Lung (tissue), 12 donors: Measurements from ENCODE around the gene CASP12. TPM values are rescaled to one million over a fixed set of nuclear protein-coding genes. Genes with fewer than 3 reads are reported as not detected.

ENCODE experiments used
- ATAC-seq: fragments of 200-7000 bp; cut with Tn5 transposase; one replicate; pipeline ENCODE4 v1.9.1; 2020; ENCODE audit warnings: moderate number of reproducible peaks; ENCODE audit not compliant: insufficient read depth, low FRiP score
- DNase-seq, 3 donors: peaks; one replicate each; pipeline ENCODE4 v3.0.0-alpha.2; 2013 to 2017
- H3K27ac ChIP-seq, 2 donors: one replicate each; pipeline ENCODE4 v1.5.1; 2013; ENCODE audit warnings: mild to moderate bottlenecking in 2 of 2, moderate library complexity in 2 of 2, control low read depth in 1 of 2, inconsistent platforms in 1 of 2, low read depth in 1 of 2, low read length in 1 of 2
- H3K27me3 ChIP-seq, 3 donors: one replicate each; pipeline ENCODE4 v1.5.1; 2013; ENCODE audit warnings: low read length in 2 of 3; ENCODE audit not compliant: control insufficient read depth in 3 of 3, insufficient read depth in 3 of 3
- H3K36me3 ChIP-seq, 4 donors: one replicate each; pipeline ENCODE4 v1.5.1; 2013; ENCODE audit warnings: low read length in 4 of 4, mild to moderate bottlenecking in 1 of 4, moderate library complexity in 1 of 4; ENCODE audit not compliant: control insufficient read depth in 4 of 4, insufficient read depth in 4 of 4
- H3K4me1 ChIP-seq, 5 donors: one replicate each; pipeline ENCODE4 v1.5.1; 2013; ENCODE audit warnings: low read length in 5 of 5, mild to moderate bottlenecking in 2 of 5, moderate library complexity in 1 of 5; ENCODE audit not compliant: control insufficient read depth in 5 of 5, insufficient read depth in 5 of 5
- H3K4me3 ChIP-seq: one replicate; pipeline ENCODE4 v1.5.1; 2013; ENCODE audit warnings: mild to moderate bottlenecking, control low read depth, moderate library complexity
- H3K9ac ChIP-seq, 2 donors: one replicate each; pipeline ENCODE4 v1.5.1; 2013; ENCODE audit warnings: low read length in 2 of 2, control low read depth in 1 of 2; ENCODE audit not compliant: insufficient read depth in 1 of 2
- H3K9me3 ChIP-seq, 4 donors: one replicate each; pipeline ENCODE4 v1.5.1; 2013; ENCODE audit warnings: low read length in 3 of 4, mild to moderate bottlenecking in 1 of 4, moderate library complexity in 1 of 4; ENCODE audit not compliant: control insufficient read depth in 4 of 4, insufficient read depth in 3 of 4
- CTCF ChIP-seq: IDR thresholded peaks from 2 replicates; pipeline ENCODE4 v1.5.1; 2012; ENCODE audit warnings: mild to moderate bottlenecking; ENCODE audit errors: control extremely low read depth, extremely low read depth
- WGBS, 2 donors: extraction: QIAGEN DNeasy Blood & Tissue Kit; methylation state at CpG; one replicate each; pipeline ENCODE4 v1.1.7; 2013; 5-methylcytosine and 5-hydroxymethylcytosine counted together
- polyA plus RNA-seq, 2 donors: library from polyadenylated mRNA; stranded (reverse); fragments of 200-250 nt; gene quantifications; one replicate each; pipeline ENCODE4 v1.2.1, GENCODE V29; 2013
- total RNA-seq, 2 donors: library from RNA; depleted of rRNA in 1 of 2; stranded (reverse); fragments of >200 nt in 1 of 2; gene quantifications; one replicate each; pipeline ENCODE4 v1.2.1, GENCODE V29; 2014 to 2021
- donor health status: control.
- donor health status: control.
- donor health status: Bipolar disorder and iron deficiency.
- donor health status: healthy.
- donor health status: DM: yes; HTN: yes; CAD: no.

Gene CASP12
- total and polyA plus RNA-seq, 4 donors = 0.15 to 1.1 (median 0.61) TPM

- H3K4me3 ChIP-seq = no peak overlapping the region
- H3K9ac ChIP-seq = no peak overlapping the region
- no peak for TF ChIP-seq CTCF
- 94% methylated on average over 2 of the region's 2 CpGs for WGBS, 2 donors
- DNase-seq (no peak), ATAC-seq (no peak)
- H3K27ac ChIP-seq = no peak overlapping the region
- no peaks in the 10 kb centered on the region for H3K9me3 ChIP-seq
- no peaks in the 10 kb centered on the region for H3K36me3 ChIP-seq
- H3K27me3 ChIP-seq = no peaks in the 10 kb centered on the region
- H3K4me1 ChIP-seq = no peaks in the 10 kb centered on the region
Measured at GRCh38 chr11:104883342-104883741, 14.9 kb downstream of the CASP12 start.

DNA sequence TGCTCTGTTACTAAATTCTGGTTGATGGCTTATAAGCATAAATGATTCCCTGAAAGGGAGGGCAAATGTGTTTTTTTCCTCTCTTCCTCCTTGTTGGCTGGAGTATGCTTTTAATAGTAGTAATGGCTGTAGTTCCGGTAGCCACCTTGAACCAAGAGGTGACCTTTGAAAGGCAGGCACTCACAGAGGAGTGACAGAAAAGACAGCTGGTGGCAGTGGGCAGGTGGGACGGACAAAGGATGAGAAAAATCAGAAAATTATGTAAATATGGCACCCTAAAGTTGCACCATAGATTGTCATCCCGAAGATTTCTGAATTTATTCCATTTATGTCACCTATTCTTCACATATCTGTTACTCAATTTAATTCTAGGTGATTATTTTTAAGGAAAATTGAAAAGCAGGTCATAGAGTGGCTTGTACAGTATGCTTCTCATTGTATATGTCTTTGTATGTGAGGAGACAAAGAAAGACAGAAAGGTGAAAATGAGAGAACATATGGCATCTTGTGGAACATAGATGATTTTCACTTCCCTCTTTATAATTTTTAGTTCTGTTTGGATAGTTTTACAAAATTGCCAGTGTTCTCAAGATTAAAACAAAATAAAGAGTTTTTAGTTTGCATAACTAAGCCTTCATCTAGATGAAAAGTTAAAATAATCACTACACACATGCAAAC is 17.0 kb downstream of the CASP12 start:
- no peaks in the 10 kb centered on the region for H3K27me3 ChIP-seq
- H3K27ac ChIP-seq = no peak overlapping the region
- H3K4me1 ChIP-seq = no peaks in the 10 kb centered on the region
- no peak overlapping the region for H3K9ac ChIP-seq
- no peaks in the 10 kb centered on the region for H3K36me3 ChIP-seq
- H3K9me3 ChIP-seq = no peaks in the 10 kb centered on the region
- TF ChIP-seq CTCF = no peak
- ATAC-seq (no peak), DNase-seq (no peak)
- no peak overlapping the region for H3K4me3 ChIP-seq
- WGBS, 2 donors = 79 to 82% methylated on average over 3 of the region's 3 CpGs

DNA sequence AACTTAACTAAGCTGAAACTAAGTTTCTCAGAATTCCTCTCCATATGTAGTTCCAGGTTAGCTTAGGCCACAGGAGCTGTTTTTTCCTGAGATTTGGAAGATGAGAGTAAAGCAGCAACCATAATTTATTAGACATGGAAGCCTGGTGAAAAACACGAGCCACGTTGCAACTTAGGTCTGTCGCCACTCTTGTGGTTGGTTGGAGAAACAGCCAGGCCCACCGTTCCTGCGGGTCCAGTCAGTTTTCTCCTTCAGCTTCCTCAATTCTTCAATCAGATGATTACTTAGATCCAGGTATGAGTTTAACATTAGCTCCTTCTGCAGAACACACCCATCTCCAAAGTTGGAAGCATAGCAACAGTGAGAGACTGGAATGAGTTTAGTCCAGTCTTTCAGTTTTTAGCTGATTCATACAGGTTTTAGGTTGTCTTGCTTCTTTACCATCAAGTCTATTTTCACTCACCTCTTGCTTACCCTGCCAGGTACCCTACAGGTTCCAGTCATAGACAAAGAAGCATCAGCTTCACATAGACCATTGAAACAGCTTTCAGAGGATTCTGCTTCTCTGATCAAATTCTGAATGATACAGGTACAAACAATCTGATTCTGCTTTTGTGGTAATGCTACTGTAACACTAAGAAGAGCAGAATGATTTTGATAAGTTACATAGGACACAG is 18.6 kb downstream of the CASP12 start:
- no peak for TF ChIP-seq CTCF
- Histone ChIP-seq H3K4me1 (no peaks in the 10 kb centered on the region), H3K4me3 (no peak overlapping the region), H3K9me3 (no peaks in the 10 kb centered on the region), H3K27me3 (no peaks in the 10 kb centered on the region), H3K9ac (no peak overlapping the region), H3K36me3 (no peaks in the 10 kb centered on the region), H3K27ac (no peak overlapping the region)
- DNase-seq = no peak
- ATAC-seq = no peak
- whole genome bisulfite sequencing, 2 donors = 76 to 93% methylated on average over 5 of the region's 5 CpGs
